Right lobe of liver (tissue), 6 donors: ENCODE results near the gene PLEKHA5. TPM values are rescaled to one million over a fixed set of nuclear protein-coding genes. Genes with fewer than 3 reads are reported as not detected.
A peak's percentile ranks its signal among the peaks of the same experiment; 100 is the strongest.

Experiments used
- ATAC-seq, 4 donors: fragments of 200-7000 bp; cut with Tn5 transposase; one replicate each; pipeline ENCODE4 v1.9.1; 2020; ENCODE audit warnings: mild to moderate bottlenecking in 4 of 4, moderate library complexity in 4 of 4
- DNase-seq, 3 donors: peaks; one replicate each; pipeline ENCODE4 v3.0.0-alpha.2; 2020
- H3K27ac ChIP-seq, 3 donors: fragments of 200-600 bp; one replicate each; pipeline ENCODE4 v1.8.0; 2022
- H3K27me3 ChIP-seq, 2 donors: fragments of 200-600 bp; one replicate each; pipeline ENCODE4 v1.8.0; 2022
- H3K36me3 ChIP-seq, 4 donors: fragments of 200-600 bp; sonication (generic) in 1 of 4; one replicate each; pipeline versions ENCODE4 v1.5.1 to v1.8.0; 2017 to 2022; ENCODE audit warnings: control low read depth in 1 of 4
- H3K4me1 ChIP-seq, 4 donors: fragments of 200-600 bp; sonication (generic) in 1 of 4; one replicate each; pipeline versions ENCODE4 v1.5.1 to v1.8.0; 2017 to 2022; ENCODE audit warnings: control low read depth in 1 of 4
- H3K4me3 ChIP-seq, 3 donors: fragments of 200-600 bp; one replicate each; pipeline ENCODE4 v1.8.0; 2022
- H3K9me3 ChIP-seq, 4 donors: fragments of 200-600 bp; sonication (generic) in 1 of 4; one replicate each; pipeline versions ENCODE4 v1.5.1 to v1.8.0; 2017 to 2022; ENCODE audit warnings: control low read depth in 1 of 4
- CTCF ChIP-seq, 4 donors: fragments of 200-600 bp in 3 of 4; fragments of 450-650 bp in 1 of 4; IDR thresholded peaks; one replicate each; pipeline versions ENCODE4 v1.5.1 to v1.8.0; 2016 to 2022; ENCODE audit warnings: antibody characterized with exemption in 4 of 4, mild to moderate bottlenecking in 2 of 4
- POLR2A ChIP-seq: fragments of 450-650 bp; IDR thresholded peaks from one replicate; pipeline ENCODE4 v1.6.1; 2017; ENCODE audit warnings: antibody characterized with exemption, mild to moderate bottlenecking
- WGBS: methylation state at CpG from one replicate; pipeline ENCODE4 v1.1.6; 2018; ENCODE audit warnings: low coverage, low lambda C conversion rate; ENCODE audit not compliant: insufficient coverage; ENCODE audit errors: missing lambda C conversion rate; 5-methylcytosine and 5-hydroxymethylcytosine counted together
- intact Hi-C, 2 donors: fragments of 100-400 bp; cut with DNase I; formaldehyde crosslinking; loops; one replicate each; pipeline versions ENCODE4 v1.11.2 to v1.14.1; 2022
- total RNA-seq, 6 experiments: library from RNA; depleted of rRNA in 2 of 6; stranded (reverse); fragments of >200 nt in 2 of 6; fragmentation: NEBNext Ultra II Directional in 3 of 6; extraction: Animal tissue kit (Norgen Biotek cat#: 25700) in 3 of 6; gene quantifications; one replicate each; pipeline versions ENCODE4 v1.1.0 to v1.2.4, GENCODE V29; 2016 to 2023
- donor health status: DM: no; HTN: yes; CAD: no.
- donor health status: DM: no; HTN: no; CAD: no.
- donor health status: DM: no; HTN: no; CAD: no.
- donor health status: DM: no; HTN: yes; CAD: no.
- donor health status: DM: no; HTN: yes; CAD: no.

PLEKHA5 gene
- total RNA-seq, 6 experiments from 2014 or later, result 14.7 to 18.7 (median 15.8) TPM

- no peak for TF ChIP-seq CTCF (IDR thresholded peaks at IDR 0.05)
- TF ChIP-seq POLR2A, result no peak
- H3K36me3 ChIP-seq, result no peaks in the 10 kb centered on the region
- no peaks in the 10 kb centered on the region for H3K27me3 ChIP-seq
- intact Hi-C loops, result no loop called here
- ATAC-seq (no peak), DNase-seq (no peak)
- 57% methylated on average over 3 of the region's 3 CpGs for WGBS
- no peak overlapping the region for H3K27ac ChIP-seq
- H3K4me1 ChIP-seq, result no peaks in the 10 kb centered on the region
- no peaks in the 10 kb centered on the region for H3K9me3 ChIP-seq
- no peak overlapping the region for H3K4me3 ChIP-seq
These were observed 8.7 kb upstream of the PLEKHA5 start for GRCh38 chr12:19120795-19121194.

GRCh38 chr12:19121449-19122018 is 8.0 kb upstream of the PLEKHA5 start:
- no peak overlapping the region for H3K4me3 ChIP-seq
- H3K27ac ChIP-seq, result no peak overlapping the region
- DNase-seq (no peak), ATAC-seq (no peak)
- 63% methylated on average over 1 of the region's 1 CpG for WGBS
- no peaks in the 10 kb centered on the region for H3K27me3 ChIP-seq
- H3K4me1 ChIP-seq, result no peaks in the 10 kb centered on the region
- intact Hi-C loops, result no loop called here
- no peaks in the 10 kb centered on the region for H3K36me3 ChIP-seq
- H3K9me3 ChIP-seq, result no peaks in the 10 kb centered on the region
- TF ChIP-seq CTCF (IDR thresholded peaks at IDR 0.05), result no peak
- TF ChIP-seq POLR2A, result no peak

GRCh38 chr12:19125325-19125724 is 4.2 kb upstream of the PLEKHA5 start:
- WGBS, result 90% methylated on average over 4 of the region's 5 CpGs
- H3K4me1 ChIP-seq, result no peaks in the 10 kb centered on the region
- intact Hi-C loops, result no loop called here
- no peaks in the 10 kb centered on the region for H3K27me3 ChIP-seq
- DNase-seq (no peak), ATAC-seq (no peak)
- TF ChIP-seq POLR2A, result no peak
- no peak for TF ChIP-seq CTCF (IDR thresholded peaks at IDR 0.05)
- peaks cover 0 to 5% (median 0%) of the 10 kb centered on the region in 4 donors for H3K9me3 ChIP-seq
- H3K4me3 ChIP-seq, result no peak overlapping the region
- H3K27ac ChIP-seq, result no peak overlapping the region
- H3K36me3 ChIP-seq, result no peaks in the 10 kb centered on the region

- no peaks in the 10 kb centered on the region for H3K27me3 ChIP-seq
- H3K4me1 ChIP-seq, result peaks cover 0 to 12% (median 0%) of the 10 kb centered on the region in 4 donors
- intact Hi-C loops, result no loop called here
- no peak for DNase-seq
- H3K9me3 ChIP-seq, result peaks cover 0 to 5% (median 0%) of the 10 kb centered on the region in 4 donors
- ATAC-seq, result no peak
- no peaks in the 10 kb centered on the region for H3K36me3 ChIP-seq
- TF ChIP-seq CTCF (IDR thresholded peaks at IDR 0.05), result no peak
- TF ChIP-seq POLR2A, result no peak
- H3K27ac ChIP-seq, result no peak overlapping the region
- no peak overlapping the region for H3K4me3 ChIP-seq
These were observed 2.3 kb upstream of the PLEKHA5 start for GRCh38 chr12:19127270-19127669.

GRCh38 chr12:19128485-19128884 is 1.0 kb upstream of the PLEKHA5 start:
- ATAC-seq, result no peak
- intact Hi-C loops, result no loop called here
- TF ChIP-seq POLR2A (no peak), CTCF (IDR thresholded peaks at IDR 0.05) (no peak)

More at GRCh38 chr12:19128485-19128884, 1.0 kb upstream of the PLEKHA5 start:
- peaks cover 0 to 16% (median 0%) of the 10 kb centered on the region in 4 donors for H3K4me1 ChIP-seq
- peak overlapping the region in 2 of 3 donors; percentile 33 to 95 for H3K27ac ChIP-seq
- DNase-seq, result no peak
- no peaks in the 10 kb centered on the region for H3K27me3 ChIP-seq
- peaks cover 0 to 5% (median 0%) of the 10 kb centered on the region in 4 donors for H3K9me3 ChIP-seq
- H3K4me3 ChIP-seq, result no peak overlapping the region
- WGBS, result 48% methylated on average over 2 of the region's 2 CpGs
- no peaks in the 10 kb centered on the region for H3K36me3 ChIP-seq
